PC-9 (cell line): Measurements from ENCODE around the gene UBTD2.

Experiments used
- CTCF ChIP-seq: fragments of 200-600 bp; sonication (generic); conservative IDR thresholded peaks from 2 replicates; pipeline ENCODE4 v1.6.1; 2017; ENCODE audit warnings: mixed run types, antibody characterized with exemption, mild to moderate bottlenecking, moderate library complexity
- EZH2 ChIP-seq: fragments of 200-600 bp; sonication (generic); IDR thresholded peaks from 2 replicates; pipeline ENCODE4 v1.8.0; 2017; ENCODE audit warnings: antibody characterized with exemption, low read depth

DNA sequence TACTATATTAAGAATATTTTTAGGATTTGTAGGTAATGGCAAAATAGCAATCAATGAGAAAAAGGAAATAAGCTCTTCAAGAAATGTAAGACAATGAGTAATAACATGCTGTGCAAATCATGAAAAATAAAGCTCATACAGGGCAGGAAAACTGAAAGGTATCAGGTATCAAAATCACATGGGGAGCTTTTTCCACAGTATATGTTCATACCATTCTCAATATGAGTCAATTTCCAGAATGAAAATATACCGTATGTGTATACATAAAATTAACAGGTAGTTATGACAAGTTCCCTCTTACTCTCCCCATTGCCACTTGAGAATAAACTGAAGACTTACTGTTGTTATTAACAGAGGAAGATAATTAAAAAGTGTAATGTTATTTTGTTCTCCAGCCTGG lies 53.7 kb downstream of the UBTD2 start:
- no peak for TF ChIP-seq CTCF
- TF ChIP-seq EZH2 = no peak
